ENCODE measurements around the gene NECTIN1. TPM values are rescaled to one million over a fixed set of nuclear protein-coding genes. Genes with fewer than 3 reads are reported as not detected.

NECTIN1 gene
- total RNA-seq, 1 donor: 5.8 TPM

GRCh38 chr11:119694334-119694733 is 34.7 kb downstream of the NECTIN1 start:
- H2AFZ ChIP-seq (ENCODE audit: low read length): no peak overlapping the region
- H3K27me3 ChIP-seq (ENCODE audit: insufficient read depth, low read length): no peaks in the 10 kb centered on the region
- H3K36me3 ChIP-seq (ENCODE audit: insufficient read depth, low read length): no peaks in the 10 kb centered on the region
- peak; percentile 23 for TF ChIP-seq CTCF (IDR thresholded peaks at IDR 0.05; ENCODE audit: extremely low read depth, low read depth, low read length)
- no peaks in the 10 kb centered on the region for H3K4me1 ChIP-seq (ENCODE audit: insufficient read depth, low read length)
- DNase-seq (ENCODE audit: insufficient read length, low spot score, missing footprints): no peak
- no peak overlapping the region for H3K27ac ChIP-seq (ENCODE audit: low read depth, low read length)
- H4K20me1 ChIP-seq (ENCODE audit: insufficient read depth, low read length): no peaks in the 10 kb centered on the region
- no peak overlapping the region for H3K4me2 ChIP-seq (ENCODE audit: insufficient read depth, low read length)
- no peaks in the 10 kb centered on the region for H3K9me3 ChIP-seq (ENCODE audit: low read depth, low read length)
- H3K4me3 ChIP-seq (ENCODE audit: insufficient read depth, low read length): no peak overlapping the region
- H3K79me2 ChIP-seq (ENCODE audit: insufficient read depth, low read length): no peaks in the 10 kb centered on the region

GRCh38 chr11:119693253-119693815 is 35.7 kb downstream of the NECTIN1 start:
- H3K27ac ChIP-seq (ENCODE audit: low read depth, low read length): no peak overlapping the region
- no peaks in the 10 kb centered on the region for H3K36me3 ChIP-seq (ENCODE audit: insufficient read depth, low read length)
- no peak overlapping the region for H3K4me2 ChIP-seq (ENCODE audit: insufficient read depth, low read length)
- no peak overlapping the region for H2AFZ ChIP-seq (ENCODE audit: low read length)
- no peaks in the 10 kb centered on the region for H3K9me3 ChIP-seq (ENCODE audit: low read depth, low read length)
- no peaks in the 10 kb centered on the region for H3K4me1 ChIP-seq (ENCODE audit: insufficient read depth, low read length)
- H3K4me3 ChIP-seq (ENCODE audit: insufficient read depth, low read length): no peak overlapping the region
- H3K79me2 ChIP-seq (ENCODE audit: insufficient read depth, low read length): no peaks in the 10 kb centered on the region
- H4K20me1 ChIP-seq (ENCODE audit: insufficient read depth, low read length): no peaks in the 10 kb centered on the region
- no peaks in the 10 kb centered on the region for H3K27me3 ChIP-seq (ENCODE audit: insufficient read depth, low read length)
- DNase-seq (ENCODE audit: insufficient read length, low spot score, missing footprints): no peak
- no peak for TF ChIP-seq CTCF (IDR thresholded peaks at IDR 0.05; ENCODE audit: extremely low read depth, low read depth, low read length)

GRCh38 chr11:119692540-119692820 is 36.5 kb downstream of the NECTIN1 start:
- H3K27me3 ChIP-seq (ENCODE audit: insufficient read depth, low read length): no peaks in the 10 kb centered on the region
- H3K79me2 ChIP-seq (ENCODE audit: insufficient read depth, low read length): no peaks in the 10 kb centered on the region

More at GRCh38 chr11:119692540-119692820, 36.5 kb downstream of the NECTIN1 start:
- Histone ChIP-seq H3K27ac (ENCODE audit: low read depth, low read length) (no peak overlapping the region), H3K36me3 (ENCODE audit: insufficient read depth, low read length) (no peaks in the 10 kb centered on the region), H3K4me3 (ENCODE audit: insufficient read depth, low read length) (no peak overlapping the region), H3K4me1 (ENCODE audit: insufficient read depth, low read length) (no peaks in the 10 kb centered on the region), H2AFZ (ENCODE audit: low read length) (no peak overlapping the region), H3K9me3 (ENCODE audit: low read depth, low read length) (no peaks in the 10 kb centered on the region), H4K20me1 (ENCODE audit: insufficient read depth, low read length) (no peaks in the 10 kb centered on the region), H3K4me2 (ENCODE audit: insufficient read depth, low read length) (no peak overlapping the region)
- no peak for DNase-seq (ENCODE audit: insufficient read length, low spot score, missing footprints)
- TF ChIP-seq CTCF (IDR thresholded peaks at IDR 0.05; ENCODE audit: extremely low read depth, low read depth, low read length): no peak
